Posterior vena cava (tissue), 2 donors: ENCODE results near the gene STMN3. TPM values are rescaled to one million over a fixed set of nuclear protein-coding genes. Genes with fewer than 3 reads are reported as not detected.

ENCODE experiments used
- DNase-seq: peaks from one replicate; pipeline ENCODE4 v3.0.0-alpha.2; 2020; ENCODE audit warnings: low spot score
- intact Hi-C, 2 donors: fragments of 100-400 bp; cut with DNase I; formaldehyde crosslinking; loops; one replicate each; pipeline versions ENCODE4 v1.14.1 to v1.14.2; 2022 to 2023
- total RNA-seq, 2 donors: library from RNA; stranded (reverse); fragmentation: NEBNext Ultra II Directional; extraction: Animal tissue kit (Norgen Biotek cat#: 25700); gene quantifications; one replicate each; pipeline ENCODE4 v1.2.1, GENCODE V29; 2021
- donor health status: DM: yes; HTN: yes; CAD: no.
- donor health status: DM: yes; HTN: yes; CAD: no.

The STMN3 gene
- total RNA-seq, 2 donors from 2014 or later = 11.7 to 27.3 TPM

DNA sequence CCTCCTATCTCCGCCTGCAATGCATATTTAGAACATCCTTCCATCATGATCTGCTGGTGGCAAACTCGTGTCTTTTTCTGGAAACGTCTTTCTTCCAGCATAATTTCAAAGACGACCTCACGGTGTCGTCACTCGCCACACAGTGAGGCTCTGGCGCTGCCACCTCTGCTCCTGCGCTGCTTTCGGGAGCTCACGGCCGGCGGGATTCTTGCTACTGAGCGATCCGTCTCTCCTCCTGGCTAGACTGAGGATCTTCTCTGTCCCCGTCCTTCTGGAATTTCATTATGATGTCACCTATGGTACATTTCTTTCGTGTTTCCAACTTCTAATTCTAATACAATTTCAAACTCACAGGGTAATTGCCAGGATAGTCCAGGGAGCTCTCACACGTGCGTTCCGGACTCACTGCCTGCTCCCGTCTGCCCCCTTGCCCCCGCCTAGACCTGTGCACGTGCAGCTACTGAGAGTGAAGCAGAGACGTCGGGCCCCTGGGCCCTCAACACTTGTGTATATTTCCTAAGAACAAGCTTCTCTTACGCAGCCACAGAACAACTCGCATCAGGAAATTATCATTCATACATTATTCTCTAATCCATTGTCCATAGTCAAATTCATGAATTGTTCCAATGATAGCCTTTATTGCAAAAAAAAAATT lies 53.7 kb downstream of the STMN3 start:
- DNase-seq = no peak
- intact Hi-C loops = no loop called here

DNA sequence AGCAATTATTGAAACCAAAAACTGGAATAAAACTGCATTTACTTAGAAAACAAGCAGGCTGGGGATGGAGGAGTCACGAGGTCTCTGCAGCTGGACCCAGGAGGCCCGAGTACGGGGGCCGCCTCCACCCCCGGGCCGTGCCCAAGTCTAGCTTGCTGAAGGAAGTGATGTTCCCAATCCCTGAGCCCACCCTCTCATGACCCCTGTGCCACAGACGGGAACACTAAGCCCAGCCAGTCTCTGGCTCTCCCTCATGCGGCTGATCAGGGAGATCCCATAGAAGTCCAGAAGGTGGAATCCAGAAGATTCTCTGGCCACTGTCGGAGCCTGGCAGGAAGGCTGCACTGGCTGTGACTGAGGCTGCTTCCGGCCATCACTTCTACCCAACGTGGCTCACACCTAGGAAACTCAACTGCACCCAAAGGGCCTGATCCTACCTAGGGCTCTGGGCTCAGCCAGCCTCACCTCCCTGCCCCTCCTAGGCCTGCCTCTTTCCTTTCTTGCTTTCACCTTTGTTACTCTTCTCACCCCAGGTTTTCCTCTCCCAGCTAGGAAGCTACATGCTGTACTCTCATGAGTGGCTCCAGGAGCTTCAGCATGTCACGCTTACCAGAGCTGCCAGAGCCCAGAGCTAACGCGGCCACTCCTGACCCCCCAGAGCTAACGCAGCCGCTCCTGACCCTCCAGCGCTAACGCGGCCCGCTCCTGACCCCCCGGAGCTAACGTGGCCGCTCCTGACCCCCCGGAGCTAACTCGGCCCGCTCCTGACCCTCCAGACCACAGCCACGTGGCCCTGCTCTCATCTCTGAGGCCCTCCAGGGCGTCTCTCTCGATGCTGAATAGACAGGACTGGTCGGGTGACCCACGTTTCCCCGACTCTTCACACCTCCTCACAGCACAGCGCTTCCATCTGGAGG lies 54.5 kb downstream of the STMN3 start:
- peak; percentile 78 for DNase-seq

DNA sequence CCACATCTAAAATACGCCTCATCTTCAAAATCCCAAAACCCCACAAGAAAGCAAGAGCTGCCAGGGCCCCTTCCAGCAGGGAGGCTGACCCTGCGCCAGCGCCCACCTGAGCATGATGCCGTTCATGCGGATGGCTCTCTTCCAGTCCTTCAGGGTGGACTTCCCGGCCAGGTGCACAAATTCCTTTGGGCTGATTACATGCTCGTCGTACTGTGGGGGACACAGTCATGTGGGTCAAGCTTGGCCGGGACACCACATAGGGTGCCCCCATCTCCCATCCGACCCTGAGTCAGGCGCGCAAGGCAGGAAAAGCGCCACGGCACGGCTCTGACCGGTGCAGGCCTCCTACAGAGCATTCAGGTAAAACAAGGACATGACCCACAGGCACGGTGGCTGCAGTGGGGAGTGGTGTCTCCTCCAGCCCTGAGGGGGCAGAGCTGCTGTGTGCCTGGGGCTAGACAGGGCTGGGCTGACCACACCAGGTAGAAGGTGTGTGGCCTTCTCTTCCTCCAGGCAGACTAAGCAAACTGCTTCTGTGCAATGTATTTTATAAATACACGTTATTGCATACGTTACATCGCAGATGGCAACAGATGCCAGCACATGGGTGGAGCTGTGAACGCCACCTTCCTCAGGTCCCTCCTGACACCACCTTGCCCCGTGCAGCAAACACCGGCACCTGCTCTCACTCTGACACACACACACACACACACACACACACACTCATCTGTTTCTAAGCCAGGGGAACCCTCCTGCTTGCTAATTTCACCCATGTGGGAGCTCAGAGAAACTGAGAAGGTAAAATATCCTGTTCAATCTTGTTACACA lies 55.4 kb downstream of the STMN3 start:
- DNase-seq = no peak
- intact Hi-C loops = no loop called here

More for the DNA sequence above, 54.5 kb downstream of the STMN3 start:
- intact Hi-C loops = no loop called here

DNA sequence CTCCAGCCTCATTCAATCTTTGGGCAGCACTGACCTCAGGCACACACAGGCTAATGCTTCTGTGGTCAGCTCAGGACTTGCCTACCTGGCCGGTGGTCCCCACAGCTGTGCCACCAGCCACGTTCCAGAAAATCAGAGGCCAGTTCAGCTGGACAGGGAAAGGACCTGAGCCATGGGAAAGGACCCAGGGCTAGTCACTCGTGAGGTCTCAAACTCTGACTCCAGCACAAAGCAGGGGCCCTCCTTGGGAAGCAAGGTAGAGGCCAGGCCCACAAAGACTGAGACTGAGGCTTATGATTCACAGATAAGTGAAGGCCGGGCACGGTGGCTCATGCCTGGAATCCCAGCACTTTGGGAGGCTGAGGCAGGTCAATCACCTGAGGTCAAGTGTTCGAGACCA lies 56.8 kb downstream of the STMN3 start:
- no peak for DNase-seq
- intact Hi-C loops = no loop called here

DNA sequence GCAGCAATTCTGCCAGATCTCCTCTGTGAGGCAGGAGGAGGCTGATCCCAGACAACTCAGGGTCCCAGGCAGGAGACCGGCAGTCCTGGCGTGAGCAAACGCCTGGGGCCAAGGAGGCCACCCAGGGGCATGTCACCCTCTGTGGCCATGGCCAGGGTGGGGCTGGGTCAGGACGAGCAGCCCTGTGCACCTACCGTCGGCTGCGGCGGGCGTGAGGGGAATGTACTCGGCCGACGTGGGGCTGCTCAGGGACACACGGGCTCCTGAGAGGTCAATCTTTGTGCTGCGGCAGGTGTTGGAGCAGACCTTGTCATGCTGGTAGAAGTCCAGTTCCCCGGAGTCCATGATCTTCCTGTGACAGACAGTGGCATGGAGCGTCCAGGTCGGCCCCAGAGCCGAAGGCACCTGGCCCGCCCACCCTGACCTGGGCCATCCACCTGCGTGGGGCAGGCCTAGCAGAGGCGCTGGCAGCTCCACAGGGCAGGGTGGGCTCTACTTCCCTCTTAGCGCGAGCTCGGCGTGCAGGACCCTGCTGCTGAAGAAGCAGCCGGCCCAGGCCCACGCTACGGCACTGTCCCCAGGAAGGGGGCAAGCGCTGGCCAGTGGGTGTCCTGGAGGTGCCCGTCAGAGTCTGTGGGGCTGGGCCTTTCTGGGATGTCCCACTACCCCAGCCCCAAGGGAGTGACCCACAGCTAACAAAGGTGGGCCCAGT lies 57.7 kb downstream of the STMN3 start:
- no peak for DNase-seq
- intact Hi-C loops = no loop called here

DNA sequence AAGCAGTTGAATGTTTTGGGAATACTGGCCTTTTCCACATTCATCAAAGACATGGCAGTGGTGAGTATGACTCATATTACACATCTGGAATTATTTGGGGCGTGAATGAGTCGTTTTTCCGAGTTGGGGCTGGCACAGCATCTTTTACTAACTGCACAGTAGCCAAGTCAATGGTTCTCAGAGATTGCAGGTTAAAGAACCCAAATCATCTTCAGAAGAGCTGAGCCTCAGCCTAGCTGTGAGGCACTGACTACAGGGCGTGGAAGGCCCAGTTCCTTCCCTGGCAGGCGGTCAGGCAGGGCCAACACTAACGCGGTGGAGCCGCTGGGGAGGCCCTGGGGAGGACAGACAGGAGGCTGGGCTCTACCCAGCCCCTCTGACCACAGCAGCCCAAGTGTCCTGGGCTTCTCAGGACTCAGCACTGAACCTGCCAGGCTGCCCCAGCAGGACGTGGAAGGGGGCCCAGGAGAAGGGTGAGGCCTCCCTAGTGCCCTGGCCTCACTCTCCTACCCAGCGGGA lies 59.1 kb downstream of the STMN3 start:
- intact Hi-C loops = no loop called here
- DNase-seq = no peak

DNA sequence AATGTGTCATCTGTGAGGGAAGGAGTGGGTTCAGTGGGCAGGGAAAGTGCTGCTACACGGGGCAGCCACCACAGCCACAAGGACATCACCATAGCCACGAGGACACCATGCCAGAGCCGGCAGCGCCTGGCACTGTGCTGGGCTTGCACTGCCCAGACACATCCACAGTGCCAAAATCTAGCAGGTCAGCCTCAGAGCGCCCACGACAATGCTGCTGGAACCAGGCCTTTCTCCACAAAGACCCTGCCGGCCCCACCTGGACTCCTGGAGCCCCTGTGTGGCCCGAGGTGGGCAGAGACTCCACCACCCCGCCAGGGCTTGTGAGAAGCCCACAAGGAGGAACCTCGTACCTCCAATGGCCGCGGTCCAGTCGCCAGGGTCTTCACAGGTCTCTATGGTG lies 60.6 kb downstream of the STMN3 start:
- DNase-seq = no peak
- intact Hi-C loops = no loop called here

DNA sequence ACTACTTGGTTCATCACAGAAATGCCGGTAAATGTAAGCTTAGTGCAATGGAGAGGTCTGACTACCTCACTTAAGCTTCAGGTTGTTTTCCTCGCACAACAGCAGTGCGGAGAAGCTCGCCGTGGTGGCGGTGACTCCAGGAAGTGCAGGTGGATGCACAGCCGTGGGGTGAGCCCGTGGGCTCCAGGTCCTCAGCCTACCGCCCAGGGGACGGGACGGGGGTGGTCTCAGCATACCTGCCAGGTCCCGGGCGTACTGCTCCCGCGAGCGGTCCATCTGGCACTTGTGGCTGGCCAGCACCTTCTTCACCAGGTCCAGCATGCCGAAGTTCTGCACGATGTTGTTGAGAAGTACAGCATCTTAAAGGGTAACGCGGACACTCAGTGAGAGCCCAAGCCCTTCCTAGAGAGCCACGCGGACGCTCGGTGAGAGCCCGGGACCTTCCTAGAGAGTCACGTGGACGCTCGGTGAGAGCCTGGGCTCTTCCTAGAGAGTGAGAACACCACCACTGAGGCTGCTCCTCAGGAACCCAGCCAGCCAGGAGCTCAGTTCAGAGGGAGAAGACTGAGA lies 61.4 kb downstream of the STMN3 start:
- DNase-seq = no peak

DNA sequence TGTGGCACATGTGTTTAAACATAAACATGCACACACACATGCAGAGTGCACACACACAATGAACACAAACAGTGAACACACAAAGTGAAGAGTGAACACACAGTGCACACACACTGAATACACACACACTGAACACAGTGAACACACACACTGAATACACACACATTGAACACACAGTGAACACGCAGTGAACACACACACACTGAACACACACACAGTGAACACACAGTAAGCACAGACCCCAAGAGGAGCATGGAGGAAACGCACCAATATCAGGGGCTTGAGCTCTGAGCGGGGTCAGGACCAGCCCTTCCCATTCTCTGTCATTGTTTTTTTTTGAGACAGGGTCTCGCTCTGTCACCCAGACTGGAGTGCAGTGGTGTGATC lies 62.1 kb downstream of the STMN3 start:
- intact Hi-C loops = loop anchor here in 1 of 2 donors (2.0 kb wide), 1 partner anchor 472 kb away; no protein-coding TSS in a partner anchor
- no peak for DNase-seq

More for the DNA sequence above, 61.4 kb downstream of the STMN3 start:
- intact Hi-C loops = loop anchor here in 1 of 2 donors (2.0 kb wide), 1 partner anchor 473 kb away; no protein-coding TSS in a partner anchor

DNA sequence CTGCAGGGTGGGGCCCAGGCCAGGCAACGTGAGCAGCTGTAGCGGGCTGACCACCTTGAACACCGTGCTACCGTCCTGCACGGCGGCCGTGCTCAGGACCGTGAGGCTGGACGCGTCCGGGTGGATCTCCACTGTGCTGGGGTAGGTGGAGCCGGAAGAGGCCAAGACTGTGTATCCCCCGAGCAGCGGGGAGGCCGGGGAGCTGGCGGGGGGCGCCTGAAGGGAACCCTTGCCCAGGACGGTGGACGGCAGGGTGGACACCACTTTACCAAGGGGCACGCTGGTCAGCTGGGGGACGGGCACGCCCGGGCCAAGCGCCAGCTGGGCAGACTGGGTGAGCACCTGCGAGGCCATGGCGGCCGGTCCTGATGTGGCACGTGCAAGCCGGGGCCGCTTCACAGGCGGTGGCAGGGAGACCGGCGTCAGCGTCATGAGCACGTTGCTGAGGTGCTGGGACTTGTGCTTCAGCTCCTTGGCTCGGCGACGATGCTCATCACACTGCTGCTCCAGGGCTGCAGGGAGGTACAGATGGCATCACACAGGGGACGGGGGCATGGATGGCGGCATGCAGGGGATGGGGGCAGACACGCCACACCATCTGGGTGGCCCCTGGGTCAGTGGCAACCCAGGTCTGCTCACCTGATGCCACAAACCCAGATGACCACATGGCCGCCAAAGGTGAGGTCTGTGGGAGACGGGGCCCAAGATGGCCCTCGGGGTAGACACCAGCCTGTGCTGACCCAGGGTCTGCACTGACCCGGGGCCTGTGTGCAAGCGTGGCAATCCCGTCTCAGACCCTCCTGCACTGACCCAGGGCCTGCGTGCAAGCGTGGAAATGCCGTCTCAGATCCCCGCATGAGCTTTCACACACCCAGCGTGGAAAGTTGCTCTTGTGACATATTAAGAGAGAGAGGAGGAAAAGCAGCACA lies 62.7 kb downstream of the STMN3 start:
- DNase-seq = no peak
- intact Hi-C loops = loop anchor here in 1 of 2 donors (2.0 kb wide), 1 partner anchor 472 kb away; no protein-coding TSS in a partner anchor

Other genes with a start within 250 kb of the STMN3 start
- not detected for gene KCNQ2, start 180.8 kb downstream of the STMN3 start, total RNA-seq
- gene EEF1A2, start 154.3 kb downstream of the STMN3 start, total RNA-seq = 1 to 10 TPM in 1 of 2 donors, under 1 TPM in 1; 0.42 to 2.6 TPM
- 100 to 1,000 TPM; 172 to 331 TPM for gene PPDPF, start 132.7 kb downstream of the STMN3 start, total RNA-seq
- gene PTK6, start 116.0 kb downstream of the STMN3 start, total RNA-seq = under 1 TPM in 1 of 2 donors, not detected in 1; 0.60 TPM
- gene SRMS, start 105.7 kb downstream of the STMN3 start, total RNA-seq = not detected
- gene FNDC11, start 99.3 kb downstream of the STMN3 start, total RNA-seq = under 1 TPM in 1 of 2 donors, not detected in 1; 0.19 TPM
- gene HELZ2, start 79.2 kb downstream of the STMN3 start, total RNA-seq = 10 to 100 TPM; 13.7 to 25.5 TPM
- gene GMEB2, start 26.3 kb downstream of the STMN3 start, total RNA-seq = 1 to 10 TPM; 6.9 to 8.8 TPM
- 10 to 100 TPM; 28.3 to 28.7 TPM for gene RTEL1, start 4.9 kb upstream of the STMN3 start, total RNA-seq
- 1 to 10 TPM; 5.4 to 7.0 TPM for gene TNFRSF6B, start 43.2 kb upstream of the STMN3 start, total RNA-seq
- gene ARFRP1, start 54.6 kb upstream of the STMN3 start, total RNA-seq = 10 to 100 TPM; 35.7 to 38.1 TPM
- gene ZGPAT, start 54.6 kb upstream of the STMN3 start, total RNA-seq = 10 to 100 TPM; 15.1 to 15.2 TPM
- gene LIME1, start 83.2 kb upstream of the STMN3 start, total RNA-seq = 1 to 10 TPM; 4.2 to 4.9 TPM
- gene SLC2A4RG, start 86.4 kb upstream of the STMN3 start, total RNA-seq = 100 to 1,000 TPM in 1 of 2 donors, 10 to 100 TPM in 1; 54.0 to 112 TPM
- 10 to 100 TPM in 1 of 2 donors, 1 to 10 TPM in 1; 6.8 to 11.9 TPM for gene ZBTB46, start 177.8 kb upstream of the STMN3 start, total RNA-seq
- gene ABHD16B, start 208.1 kb upstream of the STMN3 start, total RNA-seq = not detected
- 100 to 1,000 TPM; 113 to 132 TPM for gene TPD52L2, start 211.8 kb upstream of the STMN3 start, total RNA-seq
- 10 to 100 TPM; 31.1 to 31.7 TPM for gene DNAJC5, start 241.7 kb upstream of the STMN3 start, total RNA-seq